Stimulated activated memory B cell treated with anti-CD40 and anti-IgM and Interleukin-4, amounts not matched to agents 10 μg/mL and 1 μg/mL and 100 μg/mL, for 72 hours (primary cell): ENCODE data around the gene SDK1.

ENCODE experiments used
- ATAC-seq: fragments of 150-1000 bp; cut with Tn5 transposase; 2 replicates; pipeline ENCODE4 v1.10.0; 2021
- H3K27ac Mint-ChIP-seq: one replicate; pipeline ENCODE4 v1.8.0; 2022; ENCODE audit warnings: mild to moderate bottlenecking, mixed read lengths
- H3K27me3 Mint-ChIP-seq: one replicate; pipeline ENCODE4 v1.8.0; 2022; ENCODE audit warnings: mixed read lengths
- H3K36me3 Mint-ChIP-seq: one replicate; pipeline ENCODE4 v1.8.0; 2022; ENCODE audit warnings: mixed read lengths
- H3K4me1 Mint-ChIP-seq: one replicate; pipeline ENCODE4 v1.8.0; 2022; ENCODE audit warnings: mixed read lengths
- H3K4me3 Mint-ChIP-seq: one replicate; pipeline ENCODE4 v1.8.0; 2022; ENCODE audit warnings: mild to moderate bottlenecking, moderate library complexity, mixed read lengths
- H3K9me3 Mint-ChIP-seq: one replicate; pipeline ENCODE4 v1.8.0; 2022; ENCODE audit warnings: mixed read lengths

SDK1 gene, protein sequence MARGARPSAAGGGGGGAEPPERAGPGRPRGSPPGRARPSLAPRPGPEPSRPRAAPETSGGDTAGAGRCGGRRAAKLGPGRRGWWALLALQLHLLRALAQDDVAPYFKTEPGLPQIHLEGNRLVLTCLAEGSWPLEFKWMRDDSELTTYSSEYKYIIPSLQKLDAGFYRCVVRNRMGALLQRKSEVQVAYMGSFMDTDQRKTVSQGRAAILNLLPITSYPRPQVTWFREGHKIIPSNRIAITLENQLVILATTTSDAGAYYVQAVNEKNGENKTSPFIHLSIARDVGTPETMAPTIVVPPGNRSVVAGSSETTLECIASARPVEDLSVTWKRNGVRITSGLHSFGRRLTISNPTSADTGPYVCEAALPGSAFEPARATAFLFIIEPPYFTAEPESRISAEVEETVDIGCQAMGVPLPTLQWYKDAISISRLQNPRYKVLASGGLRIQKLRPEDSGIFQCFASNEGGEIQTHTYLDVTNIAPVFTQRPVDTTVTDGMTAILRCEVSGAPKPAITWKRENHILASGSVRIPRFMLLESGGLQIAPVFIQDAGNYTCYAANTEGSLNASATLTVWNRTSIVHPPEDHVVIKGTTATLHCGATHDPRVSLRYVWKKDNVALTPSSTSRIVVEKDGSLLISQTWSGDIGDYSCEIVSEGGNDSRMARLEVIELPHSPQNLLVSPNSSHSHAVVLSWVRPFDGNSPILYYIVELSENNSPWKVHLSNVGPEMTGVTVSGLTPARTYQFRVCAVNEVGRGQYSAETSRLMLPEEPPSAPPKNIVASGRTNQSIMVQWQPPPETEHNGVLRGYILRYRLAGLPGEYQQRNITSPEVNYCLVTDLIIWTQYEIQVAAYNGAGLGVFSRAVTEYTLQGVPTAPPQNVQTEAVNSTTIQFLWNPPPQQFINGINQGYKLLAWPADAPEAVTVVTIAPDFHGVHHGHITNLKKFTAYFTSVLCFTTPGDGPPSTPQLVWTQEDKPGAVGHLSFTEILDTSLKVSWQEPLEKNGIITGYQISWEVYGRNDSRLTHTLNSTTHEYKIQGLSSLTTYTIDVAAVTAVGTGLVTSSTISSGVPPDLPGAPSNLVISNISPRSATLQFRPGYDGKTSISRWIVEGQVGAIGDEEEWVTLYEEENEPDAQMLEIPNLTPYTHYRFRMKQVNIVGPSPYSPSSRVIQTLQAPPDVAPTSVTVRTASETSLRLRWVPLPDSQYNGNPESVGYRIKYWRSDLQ (N-terminal part only)

DNA sequence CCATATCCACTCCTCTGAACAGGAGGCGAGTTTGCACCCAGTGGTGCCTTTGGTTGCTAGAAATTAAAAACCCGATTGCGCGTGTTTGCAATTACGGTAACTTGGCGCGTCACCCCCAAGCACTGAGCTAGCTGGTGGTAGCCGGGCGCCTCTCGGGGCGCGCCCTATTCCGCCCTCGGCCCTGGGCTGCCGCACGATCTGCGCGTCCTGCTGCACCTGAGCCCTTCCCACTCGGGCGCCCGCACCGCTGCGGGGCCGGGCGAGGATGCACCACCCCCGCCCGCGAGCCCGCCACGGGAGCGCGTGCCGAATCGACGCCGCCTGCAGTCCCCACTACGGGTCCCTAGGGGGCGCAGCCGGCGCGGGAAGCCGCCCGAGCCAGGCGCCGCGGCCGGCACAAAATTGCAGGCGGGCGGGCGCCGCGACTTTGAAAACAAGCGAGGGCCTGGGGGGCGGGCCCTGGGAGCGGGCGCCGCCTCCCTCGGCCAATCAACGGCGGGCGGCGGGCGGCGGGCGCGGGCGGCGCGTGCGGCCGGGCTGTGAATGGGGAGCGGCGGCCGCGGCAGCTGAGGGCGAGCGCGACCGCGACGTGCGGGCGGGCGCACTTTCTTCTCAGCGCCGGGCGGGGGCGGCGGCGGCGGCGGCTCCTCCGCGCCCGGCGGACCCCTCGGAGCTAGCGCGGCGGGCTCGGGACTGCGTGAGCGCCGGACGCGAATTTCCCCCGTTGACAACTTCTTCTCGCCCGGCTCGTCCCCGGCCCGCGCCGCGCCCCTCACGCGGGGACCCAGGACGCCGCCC, at the start of gene SDK1:
SDK1 (plus strand) TSS at position 602 of the 798 bp plus-strand sequence. CDS start 335 bp downstream, outside the sequence.
- peaks cover 4% of the 10 kb centered on the region for H3K9me3 Mint-ChIP-seq
- peaks cover 10% of the 10 kb centered on the region for H3K4me1 Mint-ChIP-seq
- no peaks in the 10 kb centered on the region for H3K36me3 Mint-ChIP-seq
- ATAC-seq = peak; percentile 95
- H3K27me3 Mint-ChIP-seq = peaks cover 34% of the 10 kb centered on the region
- no peak within 1 kb of the TSS for H3K27ac Mint-ChIP-seq
- peak within 1 kb of the TSS; percentile 78 for H3K4me3 Mint-ChIP-seq

DNA sequence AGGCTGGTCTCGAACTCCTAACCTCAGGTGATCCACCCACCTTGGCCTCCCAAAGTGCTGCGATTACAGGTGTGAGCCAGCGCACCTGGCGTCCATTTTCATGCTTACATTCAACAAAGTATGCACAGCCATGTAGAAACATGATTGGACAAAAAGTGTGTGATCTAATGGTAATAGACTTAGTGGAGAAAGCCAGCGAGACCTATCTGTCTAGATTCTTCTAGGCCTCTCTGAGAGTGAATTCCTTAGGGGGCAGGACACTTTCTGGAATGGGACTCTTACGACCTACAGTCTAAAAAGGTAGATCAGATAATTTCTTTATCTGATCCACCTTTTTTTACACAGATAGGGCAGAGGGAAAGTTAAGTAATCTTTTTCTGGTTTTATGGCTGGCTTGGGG, 46.3 kb upstream of the SDK1 start:
- Mint-ChIP-seq H3K36me3 (no peaks in the 10 kb centered on the region), H3K4me3 (no peak overlapping the region), H3K4me1 (no peaks in the 10 kb centered on the region), H3K9me3 (no peaks in the 10 kb centered on the region), H3K27me3 (peaks cover 28% of the 10 kb centered on the region), H3K27ac (no peak overlapping the region)
- no peak for ATAC-seq

DNA sequence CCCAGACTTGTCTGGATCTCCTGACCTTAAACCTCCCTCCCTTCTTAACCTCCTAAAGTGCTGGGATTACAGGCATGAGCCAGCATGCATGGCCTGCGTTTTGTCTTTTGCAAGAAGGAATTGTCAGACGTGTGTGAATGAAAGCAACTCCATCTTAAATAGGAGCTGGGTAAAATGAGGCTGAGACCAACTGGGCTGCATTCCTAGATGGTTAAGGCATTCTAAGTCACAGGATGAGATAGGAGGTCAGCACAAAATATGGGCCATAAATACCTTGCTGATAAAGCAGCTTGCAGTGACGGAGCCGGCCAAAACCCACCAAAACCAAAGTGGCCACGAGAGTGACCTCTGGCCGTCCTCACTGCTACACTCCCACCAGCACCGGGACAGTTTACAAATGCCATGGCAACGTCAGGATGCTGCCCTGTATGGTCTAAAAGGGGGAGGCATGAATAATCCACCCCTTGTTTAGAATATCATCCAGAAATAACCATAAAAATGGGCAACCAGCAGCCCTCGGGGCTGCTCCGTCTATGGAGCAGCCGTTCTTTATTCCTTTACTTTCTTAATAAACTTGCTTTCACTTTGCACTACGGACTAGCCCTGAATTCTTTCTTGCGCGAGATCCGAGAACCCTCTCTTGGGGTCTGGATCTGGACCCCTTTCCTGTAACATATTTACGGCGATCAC, 41.2 kb upstream of the SDK1 start:
- H3K27ac Mint-ChIP-seq = no peak overlapping the region
- H3K4me1 Mint-ChIP-seq = no peaks in the 10 kb centered on the region
- H3K4me3 Mint-ChIP-seq = no peak overlapping the region
- H3K27me3 Mint-ChIP-seq = peaks cover 34% of the 10 kb centered on the region
- no peaks in the 10 kb centered on the region for H3K36me3 Mint-ChIP-seq
- ATAC-seq = no peak
- H3K9me3 Mint-ChIP-seq = no peaks in the 10 kb centered on the region

DNA sequence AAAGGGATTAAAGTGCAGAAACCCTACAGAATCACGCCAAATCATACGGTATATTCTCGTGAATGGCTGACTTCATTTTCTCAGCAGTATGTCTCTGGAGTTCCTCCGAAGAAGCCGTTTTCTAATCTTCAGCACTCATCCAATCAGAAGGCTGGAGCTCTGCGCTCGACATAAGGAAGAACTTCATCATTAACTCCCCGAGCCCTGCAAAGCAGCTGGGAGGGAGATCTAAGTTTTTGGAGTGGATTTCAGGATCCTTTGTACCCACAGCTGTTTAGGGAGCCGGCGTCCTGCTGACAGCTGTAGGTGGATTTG, 40.7 kb upstream of the SDK1 start:
- Mint-ChIP-seq H3K36me3 (no peaks in the 10 kb centered on the region), H3K4me1 (no peaks in the 10 kb centered on the region), H3K27me3 (peaks cover 34% of the 10 kb centered on the region), H3K27ac (no peak overlapping the region), H3K9me3 (no peaks in the 10 kb centered on the region), H3K4me3 (no peak overlapping the region)
- ATAC-seq = no peak

DNA sequence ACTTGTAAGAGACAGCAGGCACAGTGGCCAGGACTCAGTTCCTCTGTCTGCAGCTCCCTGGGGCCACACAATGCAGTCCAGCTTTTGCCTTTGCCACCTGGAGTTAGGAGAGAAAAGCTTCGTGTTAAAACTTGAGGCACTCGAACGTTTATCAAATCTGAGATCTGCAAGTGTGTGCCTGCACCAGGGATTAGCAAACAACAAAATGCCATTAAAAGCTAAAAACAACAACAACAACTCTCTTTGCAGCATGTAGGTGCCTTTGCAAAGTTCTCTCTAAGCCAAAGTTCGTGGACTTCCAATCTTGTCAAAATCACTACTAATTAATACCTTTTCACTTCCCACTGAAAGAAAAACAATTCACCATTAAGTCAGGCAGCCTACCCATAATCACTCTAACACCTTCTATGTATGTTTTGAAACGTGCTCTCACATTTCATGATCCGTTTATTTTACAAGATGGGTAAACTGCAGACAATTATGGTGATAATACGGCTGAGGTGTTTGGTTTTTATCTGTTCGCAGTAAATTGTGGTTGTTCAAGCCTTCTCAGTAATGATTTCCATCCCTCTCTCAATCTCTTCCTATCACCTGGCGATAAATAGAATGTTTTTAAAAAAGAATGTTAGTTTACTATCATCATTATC, 36.2 kb upstream of the SDK1 start:
- H3K27ac Mint-ChIP-seq = no peak overlapping the region
- H3K4me3 Mint-ChIP-seq = no peak overlapping the region
- H3K36me3 Mint-ChIP-seq = no peaks in the 10 kb centered on the region
- H3K9me3 Mint-ChIP-seq = no peaks in the 10 kb centered on the region
- peaks cover 7% of the 10 kb centered on the region for H3K27me3 Mint-ChIP-seq
- ATAC-seq = no peak
- no peaks in the 10 kb centered on the region for H3K4me1 Mint-ChIP-seq

DNA sequence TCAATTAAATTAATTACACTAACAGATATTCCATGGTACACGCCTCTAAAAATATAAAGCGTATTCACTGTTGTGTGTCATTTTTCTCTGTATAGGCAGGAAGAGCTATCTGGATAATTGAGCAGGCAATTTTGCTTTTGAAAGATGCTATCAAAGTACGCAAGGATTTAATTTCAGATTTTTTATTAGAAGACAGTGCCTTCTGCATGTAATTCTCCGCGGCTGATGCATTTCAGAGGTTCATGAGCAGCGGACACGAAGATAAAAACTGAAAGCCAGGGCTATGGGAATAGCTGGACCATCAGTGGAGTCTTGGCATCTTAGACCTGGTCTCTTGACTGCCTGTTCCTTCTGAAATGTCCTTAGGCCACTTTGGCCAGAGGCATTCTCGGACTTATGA, 35.7 kb upstream of the SDK1 start:
- Mint-ChIP-seq H3K9me3 (no peaks in the 10 kb centered on the region), H3K27ac (no peak overlapping the region), H3K27me3 (peaks cover 7% of the 10 kb centered on the region), H3K4me3 (no peak overlapping the region), H3K36me3 (no peaks in the 10 kb centered on the region), H3K4me1 (no peaks in the 10 kb centered on the region)
- ATAC-seq = no peak

DNA sequence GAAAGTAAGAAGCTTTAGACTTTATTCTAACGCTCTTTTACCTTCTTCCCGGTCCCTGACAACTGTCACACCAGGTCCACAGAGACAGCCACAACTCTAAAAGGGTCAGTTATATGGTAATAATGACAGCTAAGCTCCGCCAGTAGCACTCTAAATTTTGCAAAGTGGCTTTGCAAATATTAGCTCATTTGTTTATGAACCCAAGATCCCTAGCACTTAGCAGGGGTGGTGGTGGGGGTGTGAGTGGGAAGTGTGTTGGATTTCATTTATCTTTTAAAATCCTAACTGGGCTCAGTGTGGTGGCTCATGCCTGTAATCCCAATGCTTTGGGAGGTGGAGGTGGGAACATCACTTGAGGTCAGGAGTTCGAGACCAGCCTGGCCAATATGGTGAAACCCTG, 34.8 kb upstream of the SDK1 start:
- H3K9me3 Mint-ChIP-seq = no peaks in the 10 kb centered on the region
- peaks cover 7% of the 10 kb centered on the region for H3K27me3 Mint-ChIP-seq
- no peak for ATAC-seq
- no peak overlapping the region for H3K4me3 Mint-ChIP-seq
- H3K4me1 Mint-ChIP-seq = no peaks in the 10 kb centered on the region
- no peak overlapping the region for H3K27ac Mint-ChIP-seq
- H3K36me3 Mint-ChIP-seq = no peaks in the 10 kb centered on the region

DNA sequence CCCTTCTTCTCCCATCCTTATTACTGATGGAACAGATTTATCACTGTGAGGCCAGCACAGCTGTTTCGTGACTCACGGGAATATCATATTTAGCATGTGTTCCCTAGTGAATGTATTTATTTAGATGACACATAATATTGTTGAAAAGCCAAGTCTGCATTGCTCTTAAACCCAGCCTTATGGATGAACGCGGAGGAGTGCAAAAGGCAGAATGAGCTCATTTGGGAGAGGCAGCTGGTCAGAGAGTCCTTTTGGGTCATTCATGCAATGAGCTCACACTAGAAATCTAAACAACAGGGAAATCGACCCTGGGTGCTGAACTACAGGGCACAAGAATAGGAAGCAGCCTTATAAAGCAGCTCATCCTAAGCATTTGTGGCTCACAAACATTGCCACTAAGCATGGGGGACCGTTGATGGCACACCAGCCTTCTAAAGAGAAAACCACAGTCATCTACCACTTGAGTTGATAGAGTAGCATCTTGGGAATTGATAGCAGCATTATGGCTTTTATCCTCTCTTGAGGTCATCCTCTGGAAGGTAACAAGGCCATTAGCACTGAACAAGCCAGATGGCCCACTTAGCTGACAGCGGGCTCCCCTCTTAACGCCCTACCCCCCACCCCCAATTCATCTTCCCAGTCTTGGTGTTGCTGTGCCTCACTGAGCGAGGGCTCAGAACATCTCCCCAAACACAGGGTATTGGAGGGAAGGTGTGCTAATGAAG, 32.9 kb upstream of the SDK1 start:
- ATAC-seq = no peak
- no peak overlapping the region for H3K27ac Mint-ChIP-seq
- H3K36me3 Mint-ChIP-seq = no peaks in the 10 kb centered on the region
- no peaks in the 10 kb centered on the region for H3K9me3 Mint-ChIP-seq
- H3K4me1 Mint-ChIP-seq = no peaks in the 10 kb centered on the region
- no peak overlapping the region for H3K4me3 Mint-ChIP-seq
- no peaks in the 10 kb centered on the region for H3K27me3 Mint-ChIP-seq

DNA sequence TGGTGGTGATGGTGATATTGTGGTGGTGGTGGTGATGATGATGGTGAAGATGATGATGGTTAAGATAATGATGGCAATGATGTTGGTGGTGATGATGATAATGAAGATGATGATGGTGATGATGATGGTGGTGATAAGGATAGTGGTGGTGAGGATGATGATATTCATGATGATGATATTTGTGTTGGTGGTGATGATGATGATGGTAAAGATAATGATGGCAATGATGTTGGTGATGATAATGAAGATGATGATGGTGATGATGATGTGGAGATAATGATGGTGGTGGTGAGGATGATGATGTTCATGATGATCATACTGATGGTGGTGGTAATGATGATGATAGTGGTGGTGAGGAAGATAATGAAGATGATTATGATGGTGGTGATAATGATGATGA, 30.7 kb upstream of the SDK1 start:
- ATAC-seq = no peak
- Mint-ChIP-seq H3K27ac (no peak overlapping the region), H3K27me3 (no peaks in the 10 kb centered on the region), H3K9me3 (no peaks in the 10 kb centered on the region), H3K4me1 (no peaks in the 10 kb centered on the region), H3K36me3 (no peaks in the 10 kb centered on the region), H3K4me3 (no peak overlapping the region)

DNA sequence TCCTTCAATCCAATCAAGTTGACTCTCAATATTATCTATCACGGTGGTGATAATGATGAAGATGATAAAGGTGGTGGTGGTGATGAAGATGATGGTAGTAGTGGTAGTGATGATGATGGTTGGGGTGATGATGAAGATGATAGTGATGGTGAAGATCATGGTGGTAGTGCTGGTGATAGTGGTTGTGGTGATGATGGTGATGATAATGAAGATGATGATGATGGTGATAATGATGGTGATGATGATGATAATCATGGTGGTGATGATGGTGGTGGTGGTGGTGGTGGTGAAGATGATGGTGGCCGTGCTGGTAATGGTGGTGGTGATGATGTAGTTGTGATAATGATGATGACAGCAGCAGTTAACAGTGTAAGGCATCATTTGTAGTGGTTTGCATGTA, 29.8 kb upstream of the SDK1 start:
- Mint-ChIP-seq H3K4me3 (no peak overlapping the region), H3K9me3 (no peaks in the 10 kb centered on the region), H3K27me3 (no peaks in the 10 kb centered on the region), H3K4me1 (no peaks in the 10 kb centered on the region), H3K36me3 (no peaks in the 10 kb centered on the region), H3K27ac (no peak overlapping the region)
- no peak for ATAC-seq

DNA sequence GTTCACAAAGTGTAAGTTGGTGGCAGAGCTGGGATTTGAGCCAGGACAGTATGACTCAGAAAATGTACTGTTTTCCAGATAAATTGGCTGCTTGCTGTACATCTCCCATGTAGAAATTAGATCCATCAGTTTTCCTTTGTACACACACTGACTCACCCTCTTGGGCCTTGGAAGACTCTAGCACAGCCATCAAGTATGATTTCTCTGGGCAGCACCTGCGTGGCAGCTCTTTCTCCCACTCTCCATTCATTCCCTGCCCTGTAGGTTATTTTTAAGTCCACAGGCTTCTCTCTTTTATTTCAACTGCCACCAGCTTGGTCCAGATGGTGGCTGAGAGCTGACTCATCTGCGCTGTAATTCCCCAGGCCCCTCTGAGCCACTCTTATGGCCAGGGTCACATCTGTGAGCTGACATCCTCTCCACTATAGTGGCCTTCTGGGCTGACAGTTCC, 28.3 kb upstream of the SDK1 start:
- no peak for ATAC-seq
- H3K27me3 Mint-ChIP-seq = no peaks in the 10 kb centered on the region

DNA sequence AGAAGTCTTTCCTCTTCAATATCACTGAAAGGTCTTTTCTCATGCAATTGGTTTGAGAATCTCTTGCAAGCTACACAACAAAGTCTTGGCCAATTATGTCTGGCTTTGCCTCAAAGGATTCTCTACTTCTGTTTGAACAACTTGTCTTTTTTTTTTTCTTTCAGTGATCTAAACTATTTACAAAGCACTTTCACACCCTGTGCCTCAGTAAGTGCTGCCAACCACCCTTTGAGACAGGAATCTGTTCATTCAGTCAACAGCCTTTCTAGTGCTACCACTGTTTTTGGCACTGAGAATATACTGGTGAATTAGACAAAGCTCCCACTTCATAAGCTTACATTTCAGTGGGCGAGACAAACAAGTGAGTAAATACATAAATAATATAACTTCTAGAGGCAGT, 26.9 kb upstream of the SDK1 start:
- Mint-ChIP-seq H3K4me1 (no peaks in the 10 kb centered on the region), H3K36me3 (no peaks in the 10 kb centered on the region), H3K4me3 (no peak overlapping the region), H3K9me3 (peaks cover 3% of the 10 kb centered on the region), H3K27me3 (peaks cover 7% of the 10 kb centered on the region), H3K27ac (no peak overlapping the region)
- ATAC-seq = no peak

More for the DNA sequence above, 28.3 kb upstream of the SDK1 start:
- no peaks in the 10 kb centered on the region for H3K4me1 Mint-ChIP-seq
- no peak overlapping the region for H3K27ac Mint-ChIP-seq
- H3K36me3 Mint-ChIP-seq = no peaks in the 10 kb centered on the region
- H3K4me3 Mint-ChIP-seq = no peak overlapping the region
- H3K9me3 Mint-ChIP-seq = peaks cover 3% of the 10 kb centered on the region
